H1 (cell line): ENCODE measurements around the gene SNRPB. TPM values are rescaled to one million over a fixed set of nuclear protein-coding genes. Genes with fewer than 3 reads are reported as not detected.

ENCODE experiments used
- CTCF ChIA-PET: fragments of 300-600 bp; sonication (Branson Sonifier 250); formaldehyde crosslinking; loops from one replicate; lab custom pipeline; 2021; ENCODE audit not compliant: partially characterized antibody; lab: Charles Lee
- POLR2A ChIA-PET: fragments of 300-600 bp; sonication (Branson Sonifier 250); formaldehyde crosslinking; loops from one replicate; lab custom pipeline; 2021; ENCODE audit warnings: inconsistent platforms; ENCODE audit not compliant: partially characterized antibody; lab: Charles Lee
- DNase-seq, 2 experiments: peaks; one replicate each; pipeline versions ENCODE4 v3.0.0 to v3.0.0-alpha.2; 2010 to 2022; ENCODE audit warnings: low spot score in 2 of 2, low read depth in 1 of 2, mixed read lengths in 1 of 2
- FAIRE-seq: peaks from 2 replicates; lab custom pipeline; 2011; peaks lifted over from hg19 to GRCh38; lab: Jason Lieb, UNC
- H2AFZ ChIP-seq: 2 replicates; pipeline ENCODE4 v1.8.1; 2012; ENCODE audit warnings: low read length, inconsistent platforms
- H2AK5ac ChIP-seq: 2 replicates; pipeline ENCODE4 v1.6.1; 2013; ENCODE audit warnings: low read depth, low read length
- H2BK120ac ChIP-seq: replicated peaks from 2 replicates; pipeline ENCODE3; 2013; ENCODE audit warnings: low read depth, low read length, inconsistent platforms
- H2BK12ac ChIP-seq: 2 replicates; pipeline ENCODE4 v1.6.1; 2013; ENCODE audit warnings: low read depth, low read length
- H2BK15ac ChIP-seq: 2 replicates; pipeline ENCODE4 v1.6.1; 2013; ENCODE audit warnings: low read length
- H2BK20ac ChIP-seq: 2 replicates; pipeline ENCODE4 v1.6.1; 2013; ENCODE audit warnings: low read length
- H2BK5ac ChIP-seq: 2 replicates; pipeline ENCODE4 v1.6.1; 2013; ENCODE audit warnings: low read depth, low read length
- H3K14ac ChIP-seq: 2 replicates; pipeline ENCODE4 v1.6.1; 2013; ENCODE audit warnings: inconsistent platforms; ENCODE audit not compliant: insufficient read length
- H3K18ac ChIP-seq: 2 replicates; pipeline ENCODE4 v1.6.1; 2013; ENCODE audit warnings: low read length; ENCODE audit errors: extremely low read depth
- H3K23ac ChIP-seq: 2 replicates; pipeline ENCODE4 v1.6.1; 2013; ENCODE audit warnings: inconsistent platforms; ENCODE audit not compliant: insufficient read length
- H3K23me2 ChIP-seq: 2 replicates; pipeline ENCODE4 v1.6.1; 2013; ENCODE audit warnings: low read depth, low read length
- H3K27ac ChIP-seq: 2 replicates; pipeline ENCODE4 v1.6.1; 2011; ENCODE audit warnings: low read depth, low read length, inconsistent platforms
- H3K27me3 ChIP-seq, 4 experiments: replicated peaks in 1 of 4; 1 replicate in 1 of 4; 2 replicates in 3 of 4; pipeline versions ENCODE4 v1.6.1 to v1.8.1; 2011 to 2013; ENCODE audit warnings: low read length in 3 of 4, mild to moderate bottlenecking in 3 of 4, inconsistent platforms in 2 of 4, mixed read lengths in 2 of 4, moderate library complexity in 1 of 4; ENCODE audit not compliant: control insufficient read depth in 3 of 4, insufficient read depth in 3 of 4; ENCODE audit errors: extremely low read depth in 1 of 4
- H3K36me3 ChIP-seq, 4 experiments: 2 replicates each; pipeline versions ENCODE4 v1.6.1 to v1.8.1; 2011 to 2013; ENCODE audit warnings: mild to moderate bottlenecking in 4 of 4, low read length in 3 of 4, moderate library complexity in 2 of 4, control low read depth in 1 of 4, inconsistent platforms in 1 of 4; ENCODE audit not compliant: insufficient read depth in 4 of 4, control insufficient read depth in 2 of 4
- H3K4ac ChIP-seq: replicated peaks from 2 replicates; pipeline ENCODE3; 2013; ENCODE audit warnings: low read length, low read depth, mixed read lengths, inconsistent platforms; ENCODE audit not compliant: insufficient read length
- H3K4me1 ChIP-seq, 4 experiments: replicated peaks in 1 of 4; 1 replicate in 1 of 4; 2 replicates in 3 of 4; pipeline versions ENCODE4 v1.6.1 to v1.8.1; 2011 to 2013; ENCODE audit warnings: low read length in 3 of 4, inconsistent platforms in 2 of 4, mixed read lengths in 1 of 4; ENCODE audit not compliant: insufficient read depth in 4 of 4, control insufficient read depth in 3 of 4
- H3K4me2 ChIP-seq, 2 experiments: 2 replicates each; pipeline versions ENCODE4 v1.6.1 to v1.8.1; 2011 to 2013; ENCODE audit warnings: low read depth in 2 of 2, low read length in 2 of 2, control low read depth in 1 of 2, inconsistent platforms in 1 of 2, mild to moderate bottlenecking in 1 of 2; ENCODE audit not compliant: insufficient read depth in 1 of 2
- H3K4me3 ChIP-seq, 4 experiments: fragments of 200-600, 300-600 bp in 1 of 4; sonication (generic), shearing (Covaris generic), sonication (Bioruptor Twin) in 1 of 4; 2 replicates each; pipeline versions ENCODE4 v1.5.1 to v1.8.1; 2011 to 2016; ENCODE audit warnings: low read length in 4 of 4, low read depth in 3 of 4, control low read depth in 2 of 4, inconsistent platforms in 2 of 4, mild to moderate bottlenecking in 2 of 4, mixed read lengths in 1 of 4, moderate library complexity in 1 of 4; ENCODE audit not compliant: insufficient read depth in 2 of 4; ENCODE audit errors: extremely low read depth in 1 of 4
- H3K56ac ChIP-seq: replicated peaks from 2 replicates; pipeline ENCODE3; 2013; ENCODE audit warnings: low read depth, mild to moderate bottlenecking, mixed read lengths, low read length, inconsistent platforms; ENCODE audit not compliant: insufficient read length
- H3K79me1 ChIP-seq: 2 replicates; pipeline ENCODE4 v1.6.1; 2013; ENCODE audit warnings: low read depth, low read length, control low read depth
- H3K79me2 ChIP-seq, 2 experiments: 2 replicates each; pipeline versions ENCODE4 v1.6.1 to v1.8.1; 2012 to 2013; ENCODE audit warnings: low read length in 2 of 2, mild to moderate bottlenecking in 2 of 2, inconsistent platforms in 1 of 2; ENCODE audit not compliant: insufficient read depth in 2 of 2, control insufficient read depth in 1 of 2
- H3K9ac ChIP-seq, 4 experiments: replicated peaks in 1 of 4; 1 replicate in 1 of 4; 2 replicates in 3 of 4; pipeline versions ENCODE4 v1.6.1 to v1.8.1; 2011 to 2013; ENCODE audit warnings: low read depth in 3 of 4, low read length in 3 of 4, control low read depth in 2 of 4, mild to moderate bottlenecking in 2 of 4, moderate library complexity in 2 of 4, inconsistent platforms in 1 of 4; ENCODE audit errors: extremely low read depth in 1 of 4
- H3K9me3 ChIP-seq, 2 experiments: 2 replicates each; pipeline versions ENCODE4 v1.6.1 to v1.8.1; 2012 to 2013; ENCODE audit warnings: mild to moderate bottlenecking in 2 of 2, moderate library complexity in 2 of 2, control low read depth in 1 of 2, inconsistent platforms in 1 of 2, low read depth in 1 of 2, low read length in 1 of 2, mixed read lengths in 1 of 2; ENCODE audit not compliant: insufficient read depth in 2 of 2
- H4K20me1 ChIP-seq, 2 experiments: replicated peaks in 1 of 2; 2 replicates each; pipeline versions ENCODE3 to v1.8.1; 2011 to 2013; ENCODE audit warnings: inconsistent platforms in 2 of 2, low read length in 2 of 2, mild to moderate bottlenecking in 1 of 2; ENCODE audit not compliant: insufficient read depth in 2 of 2, control insufficient read depth in 1 of 2
- H4K5ac ChIP-seq: 2 replicates; pipeline ENCODE4 v1.6.1; 2013; ENCODE audit warnings: low read length, low read depth, mixed read lengths, inconsistent platforms; ENCODE audit not compliant: insufficient read length
- H4K8ac ChIP-seq: 2 replicates; pipeline ENCODE4 v1.8.0; 2013; ENCODE audit warnings: mild to moderate bottlenecking, moderate library complexity, low read length, inconsistent platforms; ENCODE audit not compliant: insufficient read depth; ENCODE audit errors: extremely low read depth
- H4K91ac ChIP-seq: replicated peaks from 2 replicates; pipeline ENCODE3; 2013; ENCODE audit warnings: low read length, mixed read lengths, inconsistent platforms; ENCODE audit not compliant: insufficient read length
- CEBPB ChIP-seq: IDR thresholded peaks from 2 replicates; pipeline ENCODE4 v1.6.1; 2012; ENCODE audit warnings: low read depth, low read length
- GABPA ChIP-seq: IDR thresholded peaks from 2 replicates; pipeline ENCODE4 v1.6.1; 2011; ENCODE audit warnings: mild to moderate bottlenecking, low read length, moderate library complexity, borderline replicate concordance; ENCODE audit not compliant: insufficient read depth
- GTF2F1 ChIP-seq: IDR thresholded peaks from 2 replicates; pipeline ENCODE4 v1.6.1; 2012; ENCODE audit warnings: low read depth, low read length, improper control_type of control experiment, borderline replicate concordance
- POU5F1 ChIP-seq: IDR thresholded peaks from 2 replicates; pipeline ENCODE4 v1.6.1; 2011; ENCODE audit warnings: low read depth, mild to moderate bottlenecking, low read length, moderate library complexity
- SIX5 ChIP-seq: IDR thresholded peaks from 2 replicates; pipeline ENCODE4 v1.6.1; 2011; ENCODE audit warnings: mild to moderate bottlenecking, low read depth, low read length
- WGBS, 2 experiments: shearing (Covaris generic) in 1 of 2; methylation state at CpG; one replicate each; pipeline versions ENCODE4 v1.1.6 to v1.1.7; 2013 to 2015; ENCODE audit warnings: low lambda C conversion rate in 2 of 2, mixed read lengths in 2 of 2, inconsistent platforms in 1 of 2, low coverage in 1 of 2, missing lambda C conversion rate in 1 of 2; ENCODE audit not compliant: insufficient replicate concordance in 2 of 2, insufficient coverage in 1 of 2, insufficient read length in 1 of 2; ENCODE audit errors: extremely low coverage in 1 of 2, missing lambda C conversion rate in 1 of 2; 5-methylcytosine and 5-hydroxymethylcytosine counted together
- polyA plus RNA-seq, 7 experiments: library from polyadenylated mRNA; depleted of rRNA in 3 of 7; stranded (reverse) in 5 of 7; unstranded in 2 of 7; fragments of >200 nt in 5 of 7; fragments of 200-250 nt in 2 of 7; gene quantifications; 1 replicate in 5 of 7; 2 replicates in 1 of 7; 4 replicates in 1 of 7; pipeline versions ENCODE4 v1.2.1 to v1.2.3, GENCODE V29; 2011 to 2013; ENCODE audit warnings: missing spikeins in 2 of 7, mixed read lengths in 2 of 7
- total RNA-seq: library from RNA; stranded (reverse); fragmentation: NEBNext Ultra II Directional; extraction: Animal tissue kit (Norgen Biotek cat#: 25700); gene quantifications from 2 replicates; pipeline ENCODE4 v1.2.1, GENCODE V29; 2021

SNRPB gene
- total and polyA plus RNA-seq, 2 of the 8 experiments (the other 6 are each of a cell fraction or from before 2014, with no cell fraction given), result 507 to 589 TPM

DNA sequence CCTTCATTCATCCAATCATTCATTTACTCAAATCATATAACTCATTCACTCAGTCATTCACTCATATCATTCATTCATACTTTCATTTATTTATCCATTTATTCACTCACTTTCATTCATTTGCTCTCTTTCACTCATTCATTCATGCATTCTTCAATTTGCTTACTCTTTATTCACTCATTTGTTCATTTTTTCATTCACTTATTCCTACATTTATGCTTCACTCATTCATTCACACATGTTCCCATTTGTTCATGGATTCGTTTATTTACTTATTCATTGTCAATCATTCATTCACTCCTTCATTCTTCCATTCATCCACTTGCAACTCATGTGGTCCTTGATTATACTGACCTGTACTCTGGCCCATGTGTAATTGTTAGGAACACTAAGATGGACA lies 39.4 kb downstream of the SNRPB start:
- Histone ChIP-seq H3K36me3 (no peaks in the 10 kb centered on the region), H2BK20ac (no peak overlapping the region), H3K4ac (no peak overlapping the region), H3K56ac (no peak overlapping the region), H3K14ac (no peak overlapping the region), H3K23ac (no peak overlapping the region), H3K9ac (no peak overlapping the region), H3K9me3 (no peaks in the 10 kb centered on the region), H2BK12ac (no peak overlapping the region), H2AK5ac (no peak overlapping the region), H3K27ac (no peak overlapping the region), H3K79me2 (no peaks in the 10 kb centered on the region), H3K4me2 (no peak overlapping the region), H4K8ac (no peak overlapping the region), H4K91ac (no peak overlapping the region), H3K18ac (no peak overlapping the region), H2BK120ac (no peak overlapping the region), H3K4me1 (no peaks in the 10 kb centered on the region), H3K4me3 (no peak overlapping the region), H4K20me1 (peaks cover 0 to 2% of the 10 kb centered on the region in 2 experiments), H2BK5ac (no peak overlapping the region), H3K23me2 (no peaks in the 10 kb centered on the region), H2AFZ (no peak overlapping the region), H3K27me3 (no peaks in the 10 kb centered on the region), H3K79me1 (no peaks in the 10 kb centered on the region), H4K5ac (no peak overlapping the region), H2BK15ac (no peak overlapping the region)
- DNase-seq (no peak), FAIRE-seq (no peak)
- 78% methylated on average over 1 of the region's 1 CpG; no CpG with 5 or more reads in 1 of the 2 experiments for WGBS, 2 experiments
- no peak for TF ChIP-seq GTF2F1
- TF ChIP-seq CEBPB, result no peak
- no peak for TF ChIP-seq SIX5
- no peak for TF ChIP-seq POU5F1
- no peak for TF ChIP-seq GABPA
- POLR2A ChIA-PET, result no interaction called here
- CTCF ChIA-PET, result interaction anchor here (1.9 kb wide), 1 partner anchor 44 kb away, joined by 7 read pairs; no protein-coding TSS in a partner anchor
